H7 (cell line): ENCODE measurements around the gene KCNMB3. TPM values are rescaled to one million over a fixed set of nuclear protein-coding genes. Genes with fewer than 3 reads are reported as not detected.
A peak's percentile ranks its signal among the peaks of the same experiment; 100 is the strongest.
"Not testable (repeated sequence)": the region's sequence is repeated elsewhere in the genome, so short reads cannot be mapped to it uniquely, and the experiment has no call there.

Experiments used
- DNase-seq: peaks from one replicate; pipeline ENCODE4 v3.0.0; 2012
- H3K27me3 ChIP-seq: 2 replicates; pipeline ENCODE4 v1.6.0; 2011; ENCODE audit warnings: mild to moderate bottlenecking, low read length; ENCODE audit not compliant: control insufficient read depth, insufficient read depth
- H3K36me3 ChIP-seq: replicated peaks from 2 replicates; pipeline ENCODE4 v1.5.1; 2011; ENCODE audit warnings: low read length; ENCODE audit not compliant: control insufficient read depth, insufficient read depth
- H3K4me3 ChIP-seq: 2 replicates; pipeline ENCODE4 v1.5.1; 2011; ENCODE audit warnings: low read depth, mild to moderate bottlenecking, control low read depth, low read length, moderate library complexity; ENCODE audit not compliant: insufficient read depth
- total RNA-seq: library from RNA; depleted of rRNA; stranded (reverse); fragments of >200 nt; shearing (Covaris generic); gene quantifications from 2 replicates; pipeline ENCODE4 v1.2.3, GENCODE V29; 2014

Gene KCNMB3
- total RNA-seq, 1 experiment from 2014 or later: 0.21 TPM

GRCh38 chr3:179274434-179274833 lies 23.5 kb upstream of the KCNMB3 start:
- not testable (repeated sequence) for DNase-seq, H3K27me3 ChIP-seq, H3K36me3 ChIP-seq, H3K4me3 ChIP-seq

- no peaks in the 10 kb centered on the region for H3K27me3 ChIP-seq
- no peak overlapping the region for H3K4me3 ChIP-seq
- no peaks in the 10 kb centered on the region for H3K36me3 ChIP-seq
- peak; percentile 26 for DNase-seq
Observed at GRCh38 chr3:179272385-179272784, 21.5 kb upstream of the KCNMB3 start.

DNA sequence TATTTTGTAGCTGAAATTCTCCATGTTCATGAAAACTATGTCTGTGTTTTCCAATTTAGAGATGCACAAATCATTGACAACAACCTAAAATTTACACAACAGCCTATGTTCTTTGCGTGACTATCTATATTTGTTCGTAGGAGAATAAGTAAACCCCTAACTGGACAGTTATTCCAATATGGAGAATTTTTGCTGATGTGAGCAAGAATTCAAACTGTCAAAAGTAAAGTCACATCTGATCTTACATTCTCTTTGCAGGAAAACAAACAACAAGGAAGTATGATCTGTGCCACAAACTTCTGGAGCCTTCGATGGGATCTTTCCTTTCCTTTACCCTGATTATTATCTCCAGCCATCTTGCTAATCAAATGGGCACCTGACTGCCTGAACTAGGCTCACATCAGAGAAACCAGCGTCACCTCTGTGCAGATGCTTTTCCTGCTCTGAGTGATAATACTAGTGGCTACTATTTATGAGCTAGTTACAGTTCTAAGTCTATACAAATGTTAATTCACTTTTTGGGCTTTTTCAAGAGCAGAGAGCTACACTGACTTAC lies 18.3 kb upstream of the KCNMB3 start:
- H3K27me3 ChIP-seq: no peaks in the 10 kb centered on the region
- no peaks in the 10 kb centered on the region for H3K36me3 ChIP-seq
- H3K4me3 ChIP-seq: no peak overlapping the region
- DNase-seq: no peak

GRCh38 chr3:179268400-179269051 lies 17.6 kb upstream of the KCNMB3 start:
- Histone ChIP-seq H3K36me3 (no peaks in the 10 kb centered on the region), H3K4me3 (no peak overlapping the region), H3K27me3 (no peaks in the 10 kb centered on the region)
- DNase-seq: no peak

DNA sequence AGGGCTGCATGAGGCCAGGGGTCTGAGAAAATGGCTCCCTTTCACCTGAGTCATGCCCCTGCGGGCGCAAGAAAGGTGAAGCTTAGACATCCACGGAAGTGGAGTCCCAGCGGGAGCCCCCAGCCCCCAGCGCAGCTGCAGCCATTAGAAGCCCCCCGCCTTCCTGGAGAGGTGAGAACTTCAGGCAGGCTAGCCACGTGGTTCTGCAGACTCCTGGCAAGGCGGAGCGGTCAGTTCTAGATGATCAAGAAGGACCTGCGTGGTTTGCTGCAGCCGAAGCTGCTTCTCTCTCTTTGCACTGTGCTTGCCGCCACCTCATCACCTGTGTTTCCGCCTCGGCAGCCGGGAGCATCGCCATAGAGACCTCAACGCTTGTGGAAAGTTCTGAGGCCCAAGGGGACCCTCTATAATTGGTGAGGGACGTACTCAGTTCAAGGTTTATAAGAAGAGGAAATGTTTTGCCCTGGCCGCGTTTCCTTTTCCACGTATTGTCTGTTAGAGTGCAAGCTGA lies 15.8 kb upstream of the KCNMB3 start:
- no peak for DNase-seq
- no peaks in the 10 kb centered on the region for H3K36me3 ChIP-seq
- H3K4me3 ChIP-seq: no peak overlapping the region
- no peaks in the 10 kb centered on the region for H3K27me3 ChIP-seq

GRCh38 chr3:179265875-179266274 lies 15.0 kb upstream of the KCNMB3 start:
- H3K27me3 ChIP-seq: no peaks in the 10 kb centered on the region; the same call in 1 of the 2 replicates
- no peaks in the 10 kb centered on the region for H3K36me3 ChIP-seq
- H3K4me3 ChIP-seq: no peak overlapping the region
- no peak for DNase-seq

- DNase-seq: no peak
- H3K36me3 ChIP-seq: no peaks in the 10 kb centered on the region
- no peak overlapping the region for H3K4me3 ChIP-seq
- H3K27me3 ChIP-seq: no peaks in the 10 kb centered on the region; the same call in 1 of the 2 replicates
Observed at GRCh38 chr3:179265092-179265491, 14.2 kb upstream of the KCNMB3 start.

DNA sequence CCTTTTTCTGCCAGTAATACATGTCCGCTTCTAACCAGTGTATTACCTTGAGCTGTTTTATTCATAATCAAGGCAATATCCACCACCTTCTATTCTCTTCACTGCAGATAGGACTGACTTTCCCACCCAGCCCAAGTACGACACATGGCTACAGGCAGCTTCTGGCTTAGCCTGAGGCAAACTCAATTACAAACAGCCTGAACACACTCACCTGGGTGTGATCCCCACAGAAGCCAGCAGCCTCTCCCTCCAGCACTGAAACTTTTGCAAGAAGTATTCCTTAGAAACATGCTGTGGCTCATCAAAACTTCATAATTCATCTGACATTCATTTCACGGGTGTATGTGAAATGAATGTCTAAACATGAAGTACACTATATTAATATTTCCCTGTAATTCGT lies 13.5 kb upstream of the KCNMB3 start:
- DNase-seq: no peak
- no peaks in the 10 kb centered on the region; the same call in 1 of the 2 replicates for H3K27me3 ChIP-seq

DNA sequence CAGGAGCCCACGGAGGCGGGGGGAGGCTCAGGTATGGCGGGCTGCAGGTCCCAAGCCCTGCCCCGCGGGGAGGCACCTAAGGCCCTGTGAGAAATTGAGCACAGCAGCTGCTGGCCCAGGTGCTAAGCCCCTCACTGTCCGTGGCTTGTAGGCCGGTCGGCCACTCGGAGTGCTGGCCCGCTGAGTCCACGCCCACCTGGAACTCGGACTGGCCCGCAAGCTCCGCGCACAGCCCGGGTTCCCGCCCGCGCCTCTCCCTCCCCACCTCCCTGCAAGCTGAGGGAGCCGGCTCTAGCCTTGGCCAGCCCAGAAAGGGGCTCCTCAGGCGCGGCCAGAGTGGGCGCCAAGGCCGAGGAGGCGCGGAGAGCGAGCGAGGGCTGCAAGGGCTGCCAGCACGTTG lies 12.2 kb upstream of the KCNMB3 start:
- Histone ChIP-seq H3K27me3 (no peaks in the 10 kb centered on the region; the same call in 1 of the 2 replicates), H3K4me3 (no peak overlapping the region), H3K36me3 (no peaks in the 10 kb centered on the region)
- DNase-seq: no peak

More for the DNA sequence above, 13.5 kb upstream of the KCNMB3 start:
- Histone ChIP-seq H3K36me3 (no peaks in the 10 kb centered on the region), H3K4me3 (no peak overlapping the region)

DNA sequence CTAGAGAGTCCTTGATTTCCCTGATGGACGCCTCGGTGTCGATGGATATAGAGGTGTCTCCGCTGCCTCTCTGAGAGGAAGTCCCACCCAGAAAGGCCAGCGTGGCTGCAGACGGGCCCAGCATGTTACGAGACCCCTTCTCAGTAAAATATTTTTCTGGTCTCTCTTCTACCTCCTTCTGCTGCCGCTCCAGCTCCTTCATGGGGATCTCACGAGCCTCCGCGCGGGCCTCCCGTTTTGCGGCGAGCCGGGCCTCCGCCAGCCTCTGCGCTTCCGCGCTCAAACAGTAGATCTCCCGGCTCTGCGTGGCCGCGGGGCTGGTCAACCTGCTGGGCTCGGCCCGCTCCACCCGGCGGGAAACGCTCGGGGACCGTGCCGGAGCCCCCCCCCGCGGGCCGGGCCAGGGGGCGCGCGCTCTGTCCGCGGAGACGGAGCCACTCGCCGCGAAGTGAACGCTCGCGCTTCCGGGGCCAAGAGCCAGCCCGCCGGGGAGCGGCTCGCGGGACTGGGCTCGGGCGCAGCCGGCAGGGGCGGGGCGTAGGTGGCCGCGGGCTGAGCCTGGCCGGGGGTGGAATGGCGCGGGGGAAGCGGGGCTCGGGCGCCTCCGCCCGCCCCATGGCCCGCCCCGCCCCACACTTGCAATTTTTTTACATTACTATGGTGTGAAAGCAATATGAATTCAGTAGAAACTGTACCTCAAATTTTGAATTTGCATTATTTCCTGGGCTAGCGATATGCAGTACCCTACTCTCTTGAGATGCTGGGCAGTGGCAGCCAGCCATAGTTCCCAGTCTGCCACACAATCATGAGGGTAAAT lies 10.2 kb upstream of the KCNMB3 start:
- peak overlapping the region; percentile 37 for H3K4me3 ChIP-seq
- no peaks in the 10 kb centered on the region; the same call in 1 of the 2 replicates for H3K27me3 ChIP-seq
- no peaks in the 10 kb centered on the region for H3K36me3 ChIP-seq
- DNase-seq: peak; percentile 93

DNA sequence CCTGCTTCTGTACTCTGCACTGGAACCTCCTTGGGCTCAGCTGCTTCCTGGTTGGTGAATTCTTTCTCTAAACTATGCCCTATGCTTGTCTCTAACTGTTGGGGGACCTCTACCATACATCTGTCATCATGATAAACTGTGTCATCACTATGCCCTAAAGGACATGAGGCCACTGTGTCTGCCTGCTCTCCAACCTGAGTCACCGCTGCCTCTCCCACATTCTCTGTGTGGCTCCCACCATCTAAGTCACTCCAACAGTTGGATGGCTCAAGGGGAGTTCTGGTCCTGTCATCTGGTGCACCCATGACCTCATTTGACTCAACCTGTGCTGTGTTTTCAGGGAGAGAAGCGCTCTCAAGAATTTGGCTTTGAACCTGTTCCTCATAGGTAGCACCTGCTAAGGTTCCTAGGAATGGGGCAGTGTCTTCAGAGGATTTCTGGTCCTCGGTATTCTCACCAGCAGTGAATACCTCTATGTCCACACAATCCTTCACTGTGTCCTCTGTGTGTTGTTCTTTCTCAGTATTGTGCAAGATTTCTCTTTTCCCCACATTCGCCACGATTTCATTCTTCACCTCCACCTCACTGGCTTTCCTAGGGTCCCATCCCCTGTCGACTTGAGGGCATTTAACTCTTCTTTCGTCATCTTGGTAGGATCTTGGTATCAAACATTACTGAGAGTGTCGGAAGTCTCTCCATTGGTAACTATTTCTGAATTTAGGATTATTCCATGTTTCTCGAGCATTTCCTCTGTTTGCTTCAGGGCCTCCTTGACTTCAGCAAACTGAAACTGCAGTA lies 9.2 kb upstream of the KCNMB3 start:
- not testable (repeated sequence) for H3K36me3 ChIP-seq, DNase-seq, H3K27me3 ChIP-seq, H3K4me3 ChIP-seq

DNA sequence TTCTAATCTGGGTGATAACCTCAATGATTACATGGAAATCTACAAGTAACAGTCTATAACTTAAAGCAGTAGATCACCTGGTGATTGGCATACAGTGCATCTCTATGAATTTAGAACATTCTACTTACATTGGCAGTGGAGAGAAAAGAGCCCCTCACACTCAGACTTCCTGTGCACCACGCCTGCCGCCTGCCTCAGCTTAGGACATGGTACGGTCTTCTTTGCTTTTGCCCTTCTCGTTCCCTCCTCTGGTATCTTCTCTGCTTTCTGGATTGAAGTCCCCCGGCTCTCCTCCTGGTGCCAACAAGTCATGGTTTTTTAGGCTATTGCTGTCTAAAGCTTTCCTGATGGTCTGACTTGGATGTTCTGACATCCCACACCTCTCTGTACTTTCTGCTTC lies 7.9 kb upstream of the KCNMB3 start:
- Histone ChIP-seq H3K4me3 (no peak overlapping the region), H3K36me3 (no peaks in the 10 kb centered on the region), H3K27me3 (no peaks in the 10 kb centered on the region; the same call in 1 of the 2 replicates)
- DNase-seq: no peak

GRCh38 chr3:179257742-179258141 lies 6.8 kb upstream of the KCNMB3 start:
- not testable (repeated sequence) for H3K36me3 ChIP-seq, H3K4me3 ChIP-seq, DNase-seq, H3K27me3 ChIP-seq

DNA sequence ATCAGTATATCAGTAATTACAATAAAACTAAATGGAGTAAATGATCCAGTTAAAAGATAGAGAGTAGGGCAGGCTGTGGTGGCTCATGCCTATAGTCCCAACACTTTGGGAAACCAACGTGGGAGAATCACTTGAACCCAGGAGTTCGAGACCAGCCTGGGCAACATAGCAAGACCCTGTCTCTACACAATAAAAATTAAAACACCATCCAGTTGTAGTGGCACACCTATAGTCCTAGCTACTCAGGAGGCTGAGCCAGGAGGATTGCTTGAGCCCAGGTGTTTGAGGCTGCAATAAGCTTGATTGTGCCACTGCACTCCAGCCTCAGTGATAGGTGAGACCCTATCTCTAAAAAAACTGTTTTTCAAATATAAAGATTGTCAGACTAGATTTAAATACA lies 5.9 kb upstream of the KCNMB3 start:
- no peak for DNase-seq
- no peak overlapping the region for H3K4me3 ChIP-seq
- H3K27me3 ChIP-seq: no peaks in the 10 kb centered on the region; the same call in 1 of the 2 replicates
- no peaks in the 10 kb centered on the region for H3K36me3 ChIP-seq
